ENCODE measurements around the gene SCP2D1.

GRCh38 chr20:18778690-18779392 lies 34.7 kb upstream of the SCP2D1 start:
- TF ChIP-seq CTCF (conservative IDR thresholded peaks at IDR 0.05; ENCODE audit: low read depth in 2 of 2) (peak; percentile 30 to 58; a peak in 3 of 4 replicates), JUNB (IDR thresholded peaks at IDR 0.05; ENCODE audit: unreplicated experiment) (no peak), POLR2AphosphoS5 (IDR thresholded peaks at IDR 0.05; ENCODE audit: low read depth) (no peak), EZH2phosphoT487 (IDR thresholded peaks at IDR 0.05; ENCODE audit: unreplicated experiment) (no peak), EZH2 (IDR thresholded peaks at IDR 0.05; ENCODE audit: low read depth, unreplicated experiment) (no peak), REST (IDR thresholded peaks at IDR 0.05; ENCODE audit: unreplicated experiment) (no peak), CREB1 (CRISPR knock-in tag; IDR thresholded peaks at IDR 0.05; ENCODE audit: low read depth) (no peak), ZNF462 (CRISPR knock-in tag; IDR thresholded peaks at IDR 0.05) (no peak)

Data from GM23338 (cell line).